Uterus (tissue), 2 donors: Measurements from ENCODE around the gene CPEB3.

Experiments used
- POLR2A ChIP-seq, 2 donors: fragments of 450-650 bp; IDR thresholded peaks; one replicate each; pipeline ENCODE4 v1.6.1; 2016; ENCODE audit warnings: antibody characterized with exemption in 2 of 2, mild to moderate bottlenecking in 1 of 2, moderate library complexity in 1 of 2
- TF ChIP-seq, protein P1 (sequence below), 4 experiments: fragments of 200-600 bp in 2 of 4; fragments of 450-650 bp in 2 of 4; sonication (generic) in 2 of 4; IDR thresholded peaks; one replicate each; pipeline ENCODE4 v1.5.1; 2016 to 2019; ENCODE audit warnings: antibody characterized with exemption in 4 of 4, mild to moderate bottlenecking in 2 of 4, moderate library complexity in 1 of 4

DNA sequence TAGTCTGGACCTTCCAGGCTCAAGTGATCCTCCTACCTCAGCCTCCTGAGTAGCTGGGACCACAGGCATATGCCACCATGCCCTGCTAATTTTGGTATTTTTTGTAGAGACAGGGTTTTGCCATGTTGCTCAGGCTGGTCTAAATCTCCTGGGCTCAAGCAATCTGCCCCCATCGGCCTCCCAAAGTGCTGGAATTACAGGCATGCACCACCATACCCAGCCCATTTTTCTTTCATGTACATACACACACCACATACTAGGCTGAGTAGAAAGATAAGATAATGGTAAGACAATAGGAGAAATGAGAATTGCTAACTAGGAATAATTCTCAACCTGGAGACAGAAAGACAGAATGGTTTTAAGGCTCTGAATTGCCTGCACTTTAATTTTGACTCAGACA is 83.8 kb downstream of the CPEB3 start:
- TF ChIP-seq POLR2A (IDR thresholded peaks at IDR 0.05): no peak
- TF ChIP-seq, protein P1, sequence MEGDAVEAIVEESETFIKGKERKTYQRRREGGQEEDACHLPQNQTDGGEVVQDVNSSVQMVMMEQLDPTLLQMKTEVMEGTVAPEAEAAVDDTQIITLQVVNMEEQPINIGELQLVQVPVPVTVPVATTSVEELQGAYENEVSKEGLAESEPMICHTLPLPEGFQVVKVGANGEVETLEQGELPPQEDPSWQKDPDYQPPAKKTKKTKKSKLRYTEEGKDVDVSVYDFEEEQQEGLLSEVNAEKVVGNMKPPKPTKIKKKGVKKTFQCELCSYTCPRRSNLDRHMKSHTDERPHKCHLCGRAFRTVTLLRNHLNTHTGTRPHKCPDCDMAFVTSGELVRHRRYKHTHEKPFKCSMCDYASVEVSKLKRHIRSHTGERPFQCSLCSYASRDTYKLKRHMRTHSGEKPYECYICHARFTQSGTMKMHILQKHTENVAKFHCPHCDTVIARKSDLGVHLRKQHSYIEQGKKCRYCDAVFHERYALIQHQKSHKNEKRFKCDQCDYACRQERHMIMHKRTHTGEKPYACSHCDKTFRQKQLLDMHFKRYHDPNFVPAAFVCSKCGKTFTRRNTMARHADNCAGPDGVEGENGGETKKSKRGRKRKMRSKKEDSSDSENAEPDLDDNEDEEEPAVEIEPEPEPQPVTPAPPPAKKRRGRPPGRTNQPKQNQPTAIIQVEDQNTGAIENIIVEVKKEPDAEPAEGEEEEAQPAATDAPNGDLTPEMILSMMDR (IDR thresholded peaks at IDR 0.05): no peak
